ENCODE results near the gene ZYX.
"Not testable (repeated sequence)": the region's sequence is repeated elsewhere in the genome, so short reads cannot be mapped to it uniquely, and the experiment has no call there.

Gene ZYX

GRCh38 chr7:143396625-143397556, 15.7 kb downstream of the ZYX start:
- no peak for DNase-seq

GRCh38 chr7:143397710-143398530, 16.8 kb downstream of the ZYX start:
- DNase-seq: no peak

GRCh38 chr7:143398616-143399015, 17.5 kb downstream of the ZYX start:
- DNase-seq: no peak

- no peak for DNase-seq
Measured at GRCh38 chr7:143399151-143399550, 18.0 kb downstream of the ZYX start.

- DNase-seq: no peak
Measured at GRCh38 chr7:143399642-143400041, 18.5 kb downstream of the ZYX start.

GRCh38 chr7:143401265-143401664, 20.1 kb downstream of the ZYX start:
- DNase-seq: no peak

- DNase-seq: not testable (repeated sequence)
Measured at GRCh38 chr7:143402233-143402632, 21.1 kb downstream of the ZYX start.

GRCh38 chr7:143405173-143406001, 24.2 kb downstream of the ZYX start:
- no peak for DNase-seq

GRCh38 chr7:143406002-143406357, 24.8 kb downstream of the ZYX start:
- DNase-seq: no peak

- DNase-seq: no peak
Measured at GRCh38 chr7:143407287-143408251, 26.4 kb downstream of the ZYX start.

GRCh38 chr7:143408252-143408685, 27.1 kb downstream of the ZYX start:
- DNase-seq: no peak

- no peak for DNase-seq
Measured at GRCh38 chr7:143408686-143409561, 27.8 kb downstream of the ZYX start, which contains the start of gene EPHA1. Gene EPHA1, minus strand, starts transcription at chr7:143408856. Its CDS starts 51 bp downstream, at chr7:143408805.

- DNase-seq: no peak
Measured at GRCh38 chr7:143410521-143411004, 29.4 kb downstream of the ZYX start.

- DNase-seq: no peak
Measured at GRCh38 chr7:143411976-143412708, 31.0 kb downstream of the ZYX start.

- no peak for DNase-seq
Measured at GRCh38 chr7:143413123-143413522, 32.0 kb downstream of the ZYX start.

- not testable (repeated sequence) for DNase-seq
Measured at GRCh38 chr7:143415209-143415608, 34.1 kb downstream of the ZYX start.

GRCh38 chr7:143415742-143416397, 34.7 kb downstream of the ZYX start:
- no peak for DNase-seq

GRCh38 chr7:143416565-143417149, 35.5 kb downstream of the ZYX start:
- peak; percentile 7 to 56 for DNase-seq
